ENCODE results near the gene SPATC1L.

- TF ChIP-seq REST (IDR thresholded peaks at IDR 0.05; ENCODE audit: insufficient read depth in 1 of 2, low read depth in 2 of 2, low read length in 2 of 2) (no peak), SIN3A (IDR thresholded peaks at IDR 0.05; ENCODE audit: borderline replicate concordance, insufficient read depth, low read length) (no peak), POLR2AphosphoS5 (IDR thresholded peaks at IDR 0.05; ENCODE audit: low read depth, low read length) (no peak)
Measured at GRCh38 chr21:46218906-46219590, 34.8 kb upstream of the SPATC1L start.
